ENCODE data around the gene VPS37C. TPM values are rescaled to one million over a fixed set of nuclear protein-coding genes. Genes with fewer than 3 reads are reported as not detected.

VPS37C gene
- total and polyA plus RNA-seq, 9 of the 15 experiments (the other 6 are each of a cell fraction or from before 2014, with no cell fraction given): 0.62 to 29.8 (median 11.5) TPM

DNA sequence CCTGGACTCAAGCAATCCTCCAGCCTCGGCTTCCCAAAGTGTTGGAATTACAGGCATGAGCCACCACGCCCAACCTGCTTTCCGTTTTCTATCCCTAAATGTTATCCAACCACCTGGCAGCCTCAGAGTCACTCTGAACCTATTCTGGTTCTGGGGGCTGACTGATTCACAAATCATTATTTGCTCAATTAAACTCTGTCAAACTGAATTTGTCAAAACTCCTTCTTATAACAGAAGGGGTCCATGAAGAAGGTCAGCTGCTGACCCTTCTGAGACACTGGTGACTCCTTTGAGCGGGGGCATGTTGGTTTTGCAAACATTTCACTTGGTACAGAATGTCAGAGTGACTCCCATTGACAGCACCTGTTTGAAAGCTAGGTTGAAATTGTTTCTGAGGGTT, 1.8 kb upstream of the VPS37C start:
- POLR2A ChIA-PET: no interaction called here
- no TSS peak for BruUV-seq (replicated peaks)

More for the DNA sequence above, 1.8 kb upstream of the VPS37C start:
- FAIRE-seq (no peak), ATAC-seq (no peak), DNase-seq (ENCODE audit: extremely low read depth in 1 of 4, low spot score in 3 of 4) (no peak)
- Histone ChIP-seq H4K20me1 (replicated peaks; ENCODE audit: control insufficient read depth, insufficient read depth, low read length) (no peaks in the 10 kb centered on the region), H3K9ac (ENCODE audit: insufficient read depth in 1 of 2, low read depth in 2 of 2, low read length in 2 of 2) (no peak overlapping the region), H3K9me1 (ENCODE audit: control insufficient read depth, insufficient read depth, low read length) (no peaks in the 10 kb centered on the region), H3K79me2 (ENCODE audit: control insufficient read depth, insufficient read depth, low read length) (peaks cover 27% of the 10 kb centered on the region), H3K4me2 (ENCODE audit: insufficient read depth, low read length) (no peak overlapping the region), H3K27me3 (ENCODE audit: control insufficient read depth in 2 of 2, insufficient read depth in 2 of 2, low read length in 2 of 2) (no peaks in the 10 kb centered on the region), H3K27ac (ENCODE audit: extremely low read depth, low read depth, low read length) (no peak overlapping the region), H3K36me3 (ENCODE audit: control insufficient read depth, insufficient read depth, low read length) (peaks cover 6% of the 10 kb centered on the region; the same call in 1 of the 3 replicates), H3K4me1 (replicated peaks in 1 of 2; ENCODE audit: control insufficient read depth in 2 of 2, insufficient read depth in 2 of 2, low read length in 2 of 2) (peaks cover 29 to 39% of the 10 kb centered on the region in 2 experiments), H2AFZ (ENCODE audit: low read depth, low read length) (no peak overlapping the region), H3K9me3 (replicated peaks; ENCODE audit: control insufficient read depth, insufficient read depth, low read depth, low read length) (no peaks in the 10 kb centered on the region), H3K4me3 (no peak overlapping the region)
- intact Hi-C loops (cut with micrococcal nuclease) (no loop called here), in situ Hi-C loops (cut with MboI) (no loop called here)
- CTCF ChIA-PET (ENCODE audit: low intra/inter-chr PET ratio): no interaction called here
- no peak for TF ChIP-seq STAT6 (CRISPR knock-in tag; IDR thresholded peaks at IDR 0.05)
- TF ChIP-seq E2F5 (CRISPR knock-in tag; IDR thresholded peaks at IDR 0.05): no peak
- TF ChIP-seq KDM2B (CRISPR knock-in tag; IDR thresholded peaks at IDR 0.05): no peak
- TF ChIP-seq ZNF655 (CRISPR knock-in tag; IDR thresholded peaks at IDR 0.05): no peak
- TF ChIP-seq LEF1 (IDR thresholded peaks at IDR 0.05): no peak
- WGBS (ENCODE audit: insufficient coverage, low coverage, missing lambda C conversion rate): 92% methylated on average over 4 of the region's 4 CpGs
